CD4-positive, alpha-beta T cell treated with Interleukin-21 for 1 hour (primary cell): ENCODE results near the gene MED13L.
"Not testable (repeated sequence)": the region's sequence is repeated elsewhere in the genome, so short reads cannot be mapped to it uniquely, and the experiment has no call there.

Experiments used
- DNase-seq: peaks from one replicate; pipeline ENCODE4 v3.0.0-alpha.2; 2020

MED13L gene

GRCh38 chr12:116146386-116146785 is 131.1 kb downstream of the MED13L start:
- DNase-seq: no peak

DNA sequence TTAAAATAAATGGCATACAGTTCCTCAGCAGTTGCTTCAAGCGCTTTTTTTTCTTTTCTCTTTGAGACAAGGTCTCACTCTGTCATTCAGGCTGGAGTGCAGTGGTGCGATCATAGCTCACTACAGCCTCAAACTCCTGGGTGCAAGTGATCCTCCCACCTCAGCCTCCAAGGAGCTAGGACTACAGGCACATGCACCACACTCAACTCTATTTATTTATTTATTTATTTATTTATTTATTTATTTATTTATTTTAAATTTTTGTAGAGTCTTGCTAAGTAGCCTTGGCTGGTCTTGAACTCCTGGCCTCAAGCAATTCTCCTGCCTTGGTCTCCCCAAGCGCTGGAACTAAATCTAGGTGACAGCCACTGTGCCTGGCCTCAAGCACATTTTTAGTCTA is 132.0 kb downstream of the MED13L start:
- DNase-seq: no peak

GRCh38 chr12:116144384-116144783 is 133.1 kb downstream of the MED13L start:
- DNase-seq: no peak

DNA sequence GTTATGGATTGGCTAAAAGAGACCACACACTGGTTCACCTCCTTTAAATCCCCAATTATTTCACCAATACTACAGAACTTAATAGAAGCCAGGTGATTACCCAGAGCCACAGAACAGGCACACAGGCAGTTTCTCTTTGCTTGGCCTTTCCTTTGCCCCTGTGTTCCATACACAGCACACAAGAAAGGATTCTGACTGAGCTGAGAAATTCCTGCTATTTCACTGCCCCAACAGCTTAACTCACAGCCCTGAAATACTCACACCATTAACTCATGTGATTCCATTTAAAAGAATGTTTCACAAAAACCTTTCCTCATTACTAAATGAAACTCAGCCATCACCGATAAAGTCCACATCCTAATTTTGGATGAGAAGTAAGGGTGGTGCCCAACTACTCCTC is 133.6 kb downstream of the MED13L start:
- DNase-seq: no peak

- peak; percentile 9 for DNase-seq
Measured at GRCh38 chr12:116142936-116143898, 134.3 kb downstream of the MED13L start.

DNA sequence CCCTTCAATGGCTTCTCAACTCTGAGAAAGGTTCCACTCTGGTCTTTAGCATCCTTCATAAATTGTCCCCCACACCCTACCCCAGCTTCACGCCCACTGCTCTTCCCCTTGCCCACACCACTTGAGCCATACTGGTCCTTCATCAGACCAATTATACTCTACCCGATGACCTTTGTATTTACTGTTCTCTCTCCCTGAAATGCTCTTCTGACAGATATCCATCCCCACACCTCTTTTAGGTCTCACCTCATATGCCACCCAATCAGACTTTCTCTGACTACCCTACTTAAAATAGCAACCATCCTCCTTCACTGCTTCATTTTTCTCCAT is 135.7 kb downstream of the MED13L start:
- DNase-seq: no peak

DNA sequence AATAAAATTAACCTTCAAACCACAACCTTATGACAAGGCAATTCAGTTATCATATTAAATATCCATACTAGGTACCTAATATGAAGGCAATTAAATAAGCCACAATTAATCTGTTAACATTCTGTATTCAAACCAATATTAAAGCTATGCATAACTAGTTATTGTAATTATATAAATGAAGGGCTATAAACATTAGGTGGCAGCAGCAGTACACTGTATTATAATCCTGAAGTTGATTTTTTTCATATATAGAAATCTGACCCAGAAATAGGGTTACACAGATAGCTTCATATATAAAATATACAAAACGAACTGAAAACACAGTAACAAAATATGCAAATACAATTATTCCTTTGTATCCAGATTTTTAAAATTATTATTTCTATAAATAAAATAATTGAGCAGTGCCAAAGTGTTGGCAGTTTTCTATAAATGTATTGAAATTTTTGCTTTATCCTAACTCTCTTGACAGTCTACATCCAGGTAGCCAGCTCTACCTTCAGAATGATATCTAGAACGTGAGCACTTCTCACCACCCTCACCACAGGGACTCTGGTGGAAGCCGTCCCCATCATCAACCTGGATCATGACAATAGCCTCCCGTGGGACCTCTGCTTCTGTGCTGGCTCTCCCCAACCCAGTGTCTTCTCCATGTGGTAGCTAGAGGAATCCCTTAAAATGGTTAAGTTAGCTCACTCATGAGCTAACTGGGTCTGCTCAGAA is 136.2 kb downstream of the MED13L start:
- peak; percentile 22 for DNase-seq

- DNase-seq: no peak
Measured at GRCh38 chr12:116140529-116140928, 137.0 kb downstream of the MED13L start.

DNA sequence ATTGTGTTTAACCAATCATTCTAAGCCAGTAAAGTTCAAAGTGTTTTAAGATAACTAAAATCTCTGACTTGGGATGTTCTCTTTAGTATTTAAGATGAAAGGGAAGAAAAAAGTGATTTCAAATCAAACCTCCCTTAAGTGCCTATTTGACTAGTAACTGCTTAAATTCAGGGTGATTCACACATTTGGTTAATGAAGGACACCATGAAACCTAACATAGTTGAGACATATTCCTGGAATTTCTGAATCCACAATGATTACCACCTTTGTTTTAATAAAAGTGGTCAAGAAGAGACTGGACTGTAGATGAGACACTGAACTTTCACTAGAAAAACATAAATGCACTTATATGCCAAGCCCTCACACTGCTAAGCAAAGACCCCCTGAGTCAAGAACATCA is 138.7 kb downstream of the MED13L start:
- DNase-seq: no peak

DNA sequence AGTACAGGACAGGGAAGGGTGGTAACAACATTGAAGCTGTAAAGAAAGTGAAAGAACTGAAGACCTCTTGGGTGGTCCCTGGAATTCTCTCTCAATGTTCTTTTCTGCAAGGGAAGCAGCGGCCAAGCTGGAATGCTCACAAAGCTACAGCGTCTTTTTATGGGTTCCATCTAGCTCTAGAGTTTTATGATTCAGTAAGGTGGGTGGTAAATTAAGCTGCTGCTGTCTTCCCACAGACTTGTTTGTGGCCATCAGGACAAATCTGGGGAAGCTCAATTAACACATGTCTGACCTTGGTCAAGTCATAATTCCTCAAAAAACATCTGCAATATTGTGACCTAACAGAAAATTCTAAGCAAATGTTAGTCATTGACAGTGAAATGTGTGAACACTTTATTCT is 139.1 kb downstream of the MED13L start:
- DNase-seq: no peak

DNA sequence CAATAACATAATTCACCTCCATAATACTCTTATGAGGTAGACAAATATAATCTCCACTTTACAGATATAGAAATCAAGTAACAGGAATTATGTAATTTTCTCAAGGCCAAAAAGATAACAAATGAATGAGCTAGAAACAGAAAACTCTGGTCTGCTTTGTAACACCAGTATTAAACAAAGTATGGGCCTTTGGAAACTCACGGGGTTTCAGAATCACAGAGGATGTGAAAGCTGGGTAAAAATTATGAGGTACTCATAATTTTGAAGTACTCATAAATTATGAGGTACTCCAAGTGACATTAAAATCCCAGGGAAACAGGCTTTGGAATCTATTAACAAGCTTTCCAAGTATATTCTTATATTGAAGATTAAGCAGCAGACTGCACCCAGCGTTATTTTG is 140.2 kb downstream of the MED13L start:
- DNase-seq: no peak

GRCh38 chr12:116136340-116136739 is 141.2 kb downstream of the MED13L start:
- DNase-seq: no peak

DNA sequence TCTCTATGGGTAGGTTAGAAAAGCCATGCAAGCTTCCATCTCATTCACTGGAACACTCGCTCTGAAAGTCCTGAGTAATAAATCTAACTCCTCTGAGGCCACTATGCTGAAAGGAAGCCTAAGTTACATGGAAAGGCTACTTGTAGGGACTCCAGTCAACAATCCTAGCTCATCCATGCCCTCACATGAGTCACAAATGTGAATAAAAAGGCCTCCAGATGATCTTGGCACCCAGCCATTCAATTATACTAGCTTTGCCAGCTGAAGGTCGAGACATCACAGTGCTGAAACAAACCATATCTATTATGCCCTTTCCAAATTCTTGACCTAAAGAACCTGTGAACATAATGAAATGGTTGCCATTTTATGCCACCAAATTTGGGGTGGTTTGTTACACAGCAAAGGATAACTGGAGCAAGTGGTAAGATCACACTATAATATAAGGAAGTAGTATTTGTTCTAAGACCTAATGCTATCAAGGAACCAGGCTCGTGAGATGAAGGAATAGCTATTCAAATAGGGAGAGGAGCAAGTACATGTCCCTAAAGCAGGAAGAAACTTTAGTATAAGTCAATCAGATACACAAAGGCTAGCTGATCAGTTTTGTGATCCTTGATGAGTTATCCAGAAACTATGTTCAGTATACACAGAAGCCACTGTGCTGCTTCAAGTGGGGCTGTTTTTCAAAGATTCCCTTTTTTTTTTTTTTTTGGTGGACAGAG is 142.1 kb downstream of the MED13L start:
- no peak for DNase-seq

- DNase-seq: no peak
Measured at GRCh38 chr12:116133636-116134214, 143.8 kb downstream of the MED13L start.

- DNase-seq: no peak
Measured at GRCh38 chr12:116133149-116133548, 144.3 kb downstream of the MED13L start.

GRCh38 chr12:116131987-116132386 is 145.5 kb downstream of the MED13L start:
- not testable (repeated sequence) for DNase-seq

GRCh38 chr12:116131176-116131575 is 146.3 kb downstream of the MED13L start:
- DNase-seq: no peak

- no peak for DNase-seq
Measured at GRCh38 chr12:116130431-116130830, 147.1 kb downstream of the MED13L start.

DNA sequence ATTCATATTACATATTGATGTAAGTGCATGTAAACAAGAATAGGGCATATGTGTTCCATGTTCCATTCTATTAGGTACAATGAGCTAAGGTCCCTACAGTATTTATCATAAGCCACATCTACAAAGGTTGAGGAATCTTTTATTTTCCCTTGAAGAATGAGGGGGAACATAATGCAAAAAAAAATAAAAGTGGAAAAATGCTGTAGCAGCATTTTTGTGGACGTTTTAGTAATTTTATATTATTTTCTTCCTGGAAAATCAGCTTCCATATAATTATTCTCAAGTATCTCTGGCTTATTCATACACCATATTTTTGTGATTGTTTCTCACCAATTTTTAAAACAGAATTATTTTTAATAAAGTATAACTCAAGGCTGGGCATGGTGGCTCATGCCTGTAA is 148.7 kb downstream of the MED13L start:
- DNase-seq: no peak

GRCh38 chr12:116127859-116128258 is 149.6 kb downstream of the MED13L start:
- DNase-seq: no peak

DNA sequence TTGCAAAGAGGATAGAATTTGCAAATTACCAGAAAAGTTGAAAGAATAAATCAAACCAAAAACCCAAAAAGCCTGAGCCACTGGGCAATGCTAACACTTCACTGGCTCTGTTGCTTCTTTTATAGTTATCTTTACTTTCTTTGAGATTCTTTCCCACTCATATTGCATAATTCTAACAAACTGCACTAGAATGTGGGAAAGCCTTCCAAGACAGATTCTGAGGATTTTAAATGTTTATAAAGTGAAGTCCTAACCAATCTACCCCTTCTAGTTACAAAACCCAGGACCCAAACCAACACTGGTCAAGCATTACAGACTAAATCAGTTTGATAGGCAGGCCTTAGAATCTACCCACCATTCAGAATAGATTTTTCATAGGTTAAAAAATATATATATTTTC is 150.9 kb downstream of the MED13L start:
- no peak for DNase-seq

- no peak for DNase-seq
Measured at GRCh38 chr12:116125956-116126566, 151.4 kb downstream of the MED13L start.

DNA sequence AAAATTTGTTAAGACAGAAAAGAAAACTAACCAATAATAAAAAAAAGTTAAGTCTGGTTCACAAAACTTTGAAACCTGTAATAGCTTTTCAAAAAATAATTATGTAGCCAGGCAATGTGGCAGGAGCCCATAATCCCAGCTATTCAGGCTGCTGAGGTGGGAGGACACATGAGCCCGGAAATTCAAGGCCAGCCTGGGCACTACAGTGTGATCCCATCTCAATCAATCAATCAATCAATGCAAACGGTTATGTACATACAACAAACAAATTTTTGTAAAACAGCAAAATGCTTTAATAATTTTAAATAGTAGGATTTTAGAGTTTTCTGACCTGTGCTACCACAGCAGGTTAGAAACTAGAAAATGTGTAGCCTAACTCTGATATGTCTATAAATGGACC is 152.4 kb downstream of the MED13L start:
- no peak for DNase-seq
